Right lobe of liver (tissue), 6 donors: ENCODE results near the gene ANKDD1A. TPM values are rescaled to one million over a fixed set of nuclear protein-coding genes. Genes with fewer than 3 reads are reported as not detected.

Experiments used
- ATAC-seq, 4 donors: fragments of 200-7000 bp; cut with Tn5 transposase; one replicate each; pipeline ENCODE4 v1.9.1; 2020; ENCODE audit warnings: mild to moderate bottlenecking in 4 of 4, moderate library complexity in 4 of 4
- DNase-seq, 3 donors: peaks; one replicate each; pipeline ENCODE4 v3.0.0-alpha.2; 2020
- H3K27ac ChIP-seq, 3 donors: fragments of 200-600 bp; one replicate each; pipeline ENCODE4 v1.8.0; 2022
- H3K27me3 ChIP-seq, 2 donors: fragments of 200-600 bp; one replicate each; pipeline ENCODE4 v1.8.0; 2022
- H3K36me3 ChIP-seq, 4 donors: fragments of 200-600 bp; sonication (generic) in 1 of 4; one replicate each; pipeline versions ENCODE4 v1.5.1 to v1.8.0; 2017 to 2022; ENCODE audit warnings: control low read depth in 1 of 4
- H3K4me1 ChIP-seq, 4 donors: fragments of 200-600 bp; sonication (generic) in 1 of 4; one replicate each; pipeline versions ENCODE4 v1.5.1 to v1.8.0; 2017 to 2022; ENCODE audit warnings: control low read depth in 1 of 4
- H3K4me3 ChIP-seq, 3 donors: fragments of 200-600 bp; one replicate each; pipeline ENCODE4 v1.8.0; 2022
- H3K9me3 ChIP-seq, 4 donors: fragments of 200-600 bp; sonication (generic) in 1 of 4; one replicate each; pipeline versions ENCODE4 v1.5.1 to v1.8.0; 2017 to 2022; ENCODE audit warnings: control low read depth in 1 of 4
- POLR2A ChIP-seq: fragments of 450-650 bp; IDR thresholded peaks from one replicate; pipeline ENCODE4 v1.6.1; 2017; ENCODE audit warnings: antibody characterized with exemption, mild to moderate bottlenecking
- WGBS: methylation state at CpG from one replicate; pipeline ENCODE4 v1.1.6; 2018; ENCODE audit warnings: low coverage, low lambda C conversion rate; ENCODE audit not compliant: insufficient coverage; ENCODE audit errors: missing lambda C conversion rate; 5-methylcytosine and 5-hydroxymethylcytosine counted together
- intact Hi-C, 2 donors: fragments of 100-400 bp; cut with DNase I; formaldehyde crosslinking; loops; one replicate each; pipeline versions ENCODE4 v1.11.2 to v1.14.1; 2022
- total RNA-seq, 6 experiments: library from RNA; depleted of rRNA in 2 of 6; stranded (reverse); fragments of >200 nt in 2 of 6; fragmentation: NEBNext Ultra II Directional in 3 of 6; extraction: Animal tissue kit (Norgen Biotek cat#: 25700) in 3 of 6; gene quantifications; one replicate each; pipeline versions ENCODE4 v1.1.0 to v1.2.4, GENCODE V29; 2016 to 2023
- TF ChIP-seq, protein P1 (sequence below), 4 donors: fragments of 200-600 bp in 3 of 4; fragments of 450-650 bp in 1 of 4; IDR thresholded peaks; one replicate each; pipeline versions ENCODE4 v1.5.1 to v1.8.0; 2016 to 2022; ENCODE audit warnings: antibody characterized with exemption in 4 of 4, mild to moderate bottlenecking in 2 of 4
- donor health status: DM: no; HTN: yes; CAD: no.
- donor health status: DM: no; HTN: no; CAD: no.
- donor health status: DM: no; HTN: no; CAD: no.
- donor health status: DM: no; HTN: yes; CAD: no.
- donor health status: DM: no; HTN: yes; CAD: no.

Gene ANKDD1A
- total RNA-seq, 6 experiments from 2014 or later, result 0.29 to 1.1 (median 0.47) TPM

DNA sequence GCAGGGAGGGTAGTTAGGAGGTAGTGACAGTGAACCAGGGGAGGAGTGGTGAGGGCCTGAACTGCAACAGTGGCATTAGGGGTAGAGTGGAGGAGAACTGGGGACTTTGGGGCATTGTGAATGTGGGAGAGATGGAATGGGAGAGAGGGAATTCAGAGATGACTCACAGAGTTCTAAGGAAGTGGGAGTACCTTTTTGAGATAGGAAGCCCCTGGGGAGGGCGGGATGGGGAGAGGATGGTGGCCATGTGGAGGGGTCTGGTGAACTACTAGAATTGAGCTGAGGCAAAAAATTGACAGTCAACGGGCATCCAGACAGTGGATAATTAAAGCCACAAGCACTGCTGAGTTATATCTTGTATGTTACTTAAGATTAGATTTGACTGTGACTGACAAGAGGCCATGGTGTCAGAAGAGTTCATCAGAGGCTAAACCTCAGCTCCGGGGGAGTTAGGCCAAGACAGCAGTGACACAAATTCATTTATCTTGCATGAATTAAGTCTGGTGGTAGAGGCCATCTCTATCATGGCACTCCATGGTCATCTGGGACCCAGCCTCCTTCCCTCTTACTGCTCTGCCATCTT lies 36.0 kb upstream of the ANKDD1A start:
- Histone ChIP-seq H3K4me3 (no peak overlapping the region), H3K27ac (no peak overlapping the region), H3K9me3 (no peaks in the 10 kb centered on the region), H3K36me3 (no peaks in the 10 kb centered on the region), H3K4me1 (peaks cover 0 to 13% (median 4%) of the 10 kb centered on the region in 4 donors), H3K27me3 (no peaks in the 10 kb centered on the region)
- intact Hi-C loops, result no loop called here
- 79% methylated on average over 2 of the region's 3 CpGs for WGBS
- no peak for DNase-seq
- TF ChIP-seq POLR2A, result no peak
- ATAC-seq, result no peak

DNA sequence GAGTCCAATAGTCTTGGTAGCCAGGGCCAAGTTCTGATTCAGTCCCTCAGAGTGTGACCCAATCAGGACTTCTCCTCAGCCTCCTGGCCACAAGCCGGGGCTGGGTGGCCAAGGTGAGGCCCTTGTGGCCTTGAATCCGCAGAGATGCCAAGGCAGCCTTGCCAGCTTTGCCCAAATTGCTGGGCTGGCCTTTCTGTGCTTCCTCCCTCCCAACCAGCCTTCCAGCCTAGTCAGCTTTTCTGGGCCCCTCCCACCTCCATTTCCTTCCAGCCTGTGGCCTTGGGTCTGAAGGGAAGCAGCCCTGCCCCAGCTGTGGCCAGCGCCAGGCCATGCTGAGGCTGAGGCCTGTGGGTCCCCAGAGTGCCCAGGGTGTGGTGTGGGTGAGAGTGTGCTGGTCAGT lies 34.3 kb upstream of the ANKDD1A start:
- H3K4me3 ChIP-seq, result no peak overlapping the region
- H3K27ac ChIP-seq, result peak overlapping the region; percentile 40 to 82 (median 64)
- H3K27me3 ChIP-seq, result no peaks in the 10 kb centered on the region
- H3K36me3 ChIP-seq, result no peaks in the 10 kb centered on the region
- intact Hi-C loops, result no loop called here
- peaks cover 0 to 19% (median 4%) of the 10 kb centered on the region in 4 donors for H3K4me1 ChIP-seq
- peak; percentile 69 to 75 (median 72) for ATAC-seq
- no CpG with 5 or more reads among the region's 3 CpGs for WGBS
- DNase-seq, result peak; percentile 74 to 81 (median 74)
- no peak for TF ChIP-seq POLR2A
- TF ChIP-seq, protein P1, sequence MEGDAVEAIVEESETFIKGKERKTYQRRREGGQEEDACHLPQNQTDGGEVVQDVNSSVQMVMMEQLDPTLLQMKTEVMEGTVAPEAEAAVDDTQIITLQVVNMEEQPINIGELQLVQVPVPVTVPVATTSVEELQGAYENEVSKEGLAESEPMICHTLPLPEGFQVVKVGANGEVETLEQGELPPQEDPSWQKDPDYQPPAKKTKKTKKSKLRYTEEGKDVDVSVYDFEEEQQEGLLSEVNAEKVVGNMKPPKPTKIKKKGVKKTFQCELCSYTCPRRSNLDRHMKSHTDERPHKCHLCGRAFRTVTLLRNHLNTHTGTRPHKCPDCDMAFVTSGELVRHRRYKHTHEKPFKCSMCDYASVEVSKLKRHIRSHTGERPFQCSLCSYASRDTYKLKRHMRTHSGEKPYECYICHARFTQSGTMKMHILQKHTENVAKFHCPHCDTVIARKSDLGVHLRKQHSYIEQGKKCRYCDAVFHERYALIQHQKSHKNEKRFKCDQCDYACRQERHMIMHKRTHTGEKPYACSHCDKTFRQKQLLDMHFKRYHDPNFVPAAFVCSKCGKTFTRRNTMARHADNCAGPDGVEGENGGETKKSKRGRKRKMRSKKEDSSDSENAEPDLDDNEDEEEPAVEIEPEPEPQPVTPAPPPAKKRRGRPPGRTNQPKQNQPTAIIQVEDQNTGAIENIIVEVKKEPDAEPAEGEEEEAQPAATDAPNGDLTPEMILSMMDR (IDR thresholded peaks at IDR 0.05), result no peak
- H3K9me3 ChIP-seq, result no peaks in the 10 kb centered on the region

DNA sequence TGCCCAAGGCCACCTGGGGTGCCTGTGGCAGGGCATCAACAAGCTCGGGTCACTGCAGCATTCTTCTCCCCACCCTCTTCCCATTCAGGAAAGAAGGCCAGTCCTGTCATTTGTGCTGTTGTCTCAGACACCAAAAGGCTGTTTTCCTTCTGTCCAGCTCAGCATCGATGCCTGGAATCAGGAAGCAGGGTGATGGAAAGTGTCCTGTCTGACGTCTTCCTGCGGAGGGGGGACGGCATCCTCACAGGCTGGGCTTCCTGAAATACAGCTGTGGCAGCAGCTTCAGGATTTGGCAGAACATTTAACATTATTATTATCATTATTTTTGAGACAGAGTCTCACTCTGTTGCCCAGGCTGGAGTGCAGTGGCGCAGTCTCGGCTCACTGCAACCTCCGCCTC lies 33.0 kb upstream of the ANKDD1A start:
- ATAC-seq (peak; percentile 46 to 72 (median 62)), DNase-seq (no peak)
- Histone ChIP-seq H3K9me3 (no peaks in the 10 kb centered on the region), H3K27me3 (no peaks in the 10 kb centered on the region), H3K27ac (peak overlapping the region in 2 of 3 donors; percentile 64 to 82), H3K4me3 (no peak overlapping the region), H3K4me1 (peaks cover 0 to 23% (median 4%) of the 10 kb centered on the region in 4 donors), H3K36me3 (no peaks in the 10 kb centered on the region)
- TF ChIP-seq, protein P1 (IDR thresholded peaks at IDR 0.05), result no peak
- TF ChIP-seq POLR2A, result peak; percentile 29
- 82% methylated on average over 5 of the region's 8 CpGs for WGBS
- intact Hi-C loops, result no loop called here

DNA sequence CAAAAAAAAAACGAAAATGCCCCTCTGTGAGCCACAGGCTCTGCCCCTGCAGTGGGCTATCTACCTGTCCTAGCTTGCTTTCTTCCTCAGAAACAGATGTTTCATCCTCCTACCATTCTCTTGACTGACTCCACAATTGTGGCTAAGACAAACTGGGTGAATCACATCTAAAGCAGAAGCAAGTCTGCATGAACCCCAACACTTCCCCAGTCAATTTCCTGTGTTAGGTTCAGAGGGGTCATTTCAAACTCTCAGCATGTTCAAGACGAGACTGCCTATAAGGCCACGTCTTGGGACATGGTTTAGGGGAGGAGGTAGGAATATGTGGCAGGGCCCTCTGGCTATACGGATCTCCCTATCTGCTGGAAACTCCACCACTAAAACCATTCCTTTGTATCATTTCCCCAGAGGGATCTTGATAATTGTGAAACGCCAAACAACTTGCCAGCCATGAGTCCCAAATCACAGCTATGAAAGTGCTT lies 28.6 kb upstream of the ANKDD1A start:
- Histone ChIP-seq H3K36me3 (no peaks in the 10 kb centered on the region), H3K9me3 (no peaks in the 10 kb centered on the region), H3K4me3 (no peak overlapping the region), H3K4me1 (peaks cover 0 to 14% (median 4%) of the 10 kb centered on the region in 4 donors), H3K27ac (peak overlapping the region in 2 of 3 donors; percentile 59 to 71), H3K27me3 (no peaks in the 10 kb centered on the region)
- 28% methylated on average over 5 of the region's 5 CpGs for WGBS
- ATAC-seq (peak; percentile 40 to 61 (median 52)), DNase-seq (peak in 1 of 3 donors; percentile 17)
- intact Hi-C loops, result no loop called here
- TF ChIP-seq, protein P1 (IDR thresholded peaks at IDR 0.05), result no peak
- no peak for TF ChIP-seq POLR2A

DNA sequence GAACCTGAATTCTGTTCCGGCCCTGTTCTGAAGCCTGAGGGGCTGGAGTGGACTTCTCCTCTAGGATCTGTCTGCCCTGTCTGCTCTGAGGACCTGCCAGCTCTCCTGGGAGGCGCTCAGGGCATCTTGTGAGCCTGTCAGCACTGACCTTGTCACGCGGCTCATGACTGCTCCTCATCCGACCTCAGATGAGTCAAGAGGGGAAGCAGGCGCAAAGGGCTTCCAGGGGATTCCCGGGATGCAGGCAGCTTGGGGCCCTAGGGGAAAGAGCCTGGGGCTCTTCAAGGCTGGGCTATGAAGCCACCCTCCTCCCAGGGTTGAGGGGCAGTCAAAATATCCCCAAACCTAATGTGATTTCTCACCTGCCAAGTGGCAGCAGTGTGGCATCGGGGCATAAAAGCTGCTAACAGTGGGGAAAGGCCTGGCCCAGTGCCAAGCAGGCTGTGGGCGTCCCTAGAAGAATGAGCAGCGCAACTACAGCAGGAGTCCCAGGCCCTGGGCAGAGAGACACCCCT lies 27.6 kb upstream of the ANKDD1A start:
- no peak for TF ChIP-seq POLR2A
- TF ChIP-seq, protein P1 (IDR thresholded peaks at IDR 0.05), result no peak
- WGBS, result 31% methylated on average over 8 of the region's 10 CpGs
- H3K27ac ChIP-seq, result peak overlapping the region; percentile 2 to 71 (median 59)
- H3K4me3 ChIP-seq, result no peak overlapping the region
- no peaks in the 10 kb centered on the region for H3K9me3 ChIP-seq
- peak; percentile 62 to 83 (median 78) for ATAC-seq
- intact Hi-C loops, result no loop called here
- H3K36me3 ChIP-seq, result no peaks in the 10 kb centered on the region
- peak in 2 of 3 donors; percentile 82 to 83 for DNase-seq
- H3K27me3 ChIP-seq, result no peaks in the 10 kb centered on the region
- H3K4me1 ChIP-seq, result peaks cover 0 to 13% (median 4%) of the 10 kb centered on the region in 4 donors
